DOHH2 (cell line): ENCODE results near the gene SLC66A1.

Source experiments
- EZH2phosphoT487 ChIP-seq: fragments of 200-600 bp; sonication (generic); IDR thresholded peaks from 2 replicates; pipeline ENCODE4 v1.6.1; 2017; ENCODE audit warnings: borderline replicate concordance, mild to moderate bottlenecking, antibody characterized with exemption, low read length, moderate library complexity, mixed read lengths
- TF ChIP-seq, protein P1 (sequence below): fragments of 200-600 bp; sonication (generic); IDR thresholded peaks from one replicate; pipeline ENCODE4 v1.5.1; 2014; ENCODE audit warnings: antibody characterized with exemption, mild to moderate bottlenecking, low read depth, low read length; ENCODE audit not compliant: poor library complexity, severe bottlenecking

DNA sequence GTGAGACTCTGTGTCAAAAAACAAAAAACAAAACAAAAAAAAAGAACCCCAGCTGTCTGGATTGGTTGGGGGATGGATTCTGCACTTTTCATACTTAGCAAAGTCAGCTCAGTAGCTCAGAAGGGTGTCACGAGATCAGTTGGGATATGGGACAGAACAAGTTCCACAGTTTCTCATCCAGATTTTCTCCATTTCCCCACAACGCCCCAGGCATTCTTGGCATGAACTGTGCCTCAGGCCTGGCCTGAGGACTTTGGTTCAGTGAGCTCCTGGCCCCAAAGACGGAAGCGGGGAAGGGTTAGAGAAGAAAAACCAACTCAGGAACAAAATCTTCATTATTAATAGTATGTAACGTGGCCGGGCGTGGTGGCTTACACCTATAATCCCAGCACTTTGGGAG is 2.1 kb upstream of the SLC66A1 start:
- TF ChIP-seq, protein P1, sequence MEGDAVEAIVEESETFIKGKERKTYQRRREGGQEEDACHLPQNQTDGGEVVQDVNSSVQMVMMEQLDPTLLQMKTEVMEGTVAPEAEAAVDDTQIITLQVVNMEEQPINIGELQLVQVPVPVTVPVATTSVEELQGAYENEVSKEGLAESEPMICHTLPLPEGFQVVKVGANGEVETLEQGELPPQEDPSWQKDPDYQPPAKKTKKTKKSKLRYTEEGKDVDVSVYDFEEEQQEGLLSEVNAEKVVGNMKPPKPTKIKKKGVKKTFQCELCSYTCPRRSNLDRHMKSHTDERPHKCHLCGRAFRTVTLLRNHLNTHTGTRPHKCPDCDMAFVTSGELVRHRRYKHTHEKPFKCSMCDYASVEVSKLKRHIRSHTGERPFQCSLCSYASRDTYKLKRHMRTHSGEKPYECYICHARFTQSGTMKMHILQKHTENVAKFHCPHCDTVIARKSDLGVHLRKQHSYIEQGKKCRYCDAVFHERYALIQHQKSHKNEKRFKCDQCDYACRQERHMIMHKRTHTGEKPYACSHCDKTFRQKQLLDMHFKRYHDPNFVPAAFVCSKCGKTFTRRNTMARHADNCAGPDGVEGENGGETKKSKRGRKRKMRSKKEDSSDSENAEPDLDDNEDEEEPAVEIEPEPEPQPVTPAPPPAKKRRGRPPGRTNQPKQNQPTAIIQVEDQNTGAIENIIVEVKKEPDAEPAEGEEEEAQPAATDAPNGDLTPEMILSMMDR: no peak
- TF ChIP-seq EZH2phosphoT487: no peak
